OCI-LY1 (cell line): Measurements from ENCODE around the gene PRKCI.

ENCODE experiments used
- CTCF ChIP-seq: fragments of 200-600 bp; sonication (generic), shearing (Covaris generic); IDR thresholded peaks from 2 replicates; pipeline ENCODE4 v1.5.1; 2017; ENCODE audit warnings: mild to moderate bottlenecking, antibody characterized with exemption, low read length, moderate library complexity, mixed read lengths
- EZH2 ChIP-seq: fragments of 200-600 bp; sonication (generic), shearing (Covaris generic); IDR thresholded peaks from 2 replicates; pipeline ENCODE4 v1.8.0; 2017; ENCODE audit warnings: borderline replicate concordance, mixed run types, mild to moderate bottlenecking, antibody characterized with exemption, low read length, moderate library complexity, mixed read lengths

- TF ChIP-seq CTCF = no peak
- TF ChIP-seq EZH2 = no peak
Observed at GRCh38 chr3:170257145-170257544, 34.9 kb downstream of the PRKCI start.
